CD4-positive, alpha-beta T cell treated with Interleukin-4 for 4 hours (primary cell): ENCODE data around the gene STK33.
"Not testable (repeated sequence)": the region's sequence is repeated elsewhere in the genome, so short reads cannot be mapped to it uniquely, and the experiment has no call there.

Experiments used
- DNase-seq: peaks from one replicate; pipeline ENCODE4 v3.0.0-alpha.2; 2020

Gene STK33

DNA sequence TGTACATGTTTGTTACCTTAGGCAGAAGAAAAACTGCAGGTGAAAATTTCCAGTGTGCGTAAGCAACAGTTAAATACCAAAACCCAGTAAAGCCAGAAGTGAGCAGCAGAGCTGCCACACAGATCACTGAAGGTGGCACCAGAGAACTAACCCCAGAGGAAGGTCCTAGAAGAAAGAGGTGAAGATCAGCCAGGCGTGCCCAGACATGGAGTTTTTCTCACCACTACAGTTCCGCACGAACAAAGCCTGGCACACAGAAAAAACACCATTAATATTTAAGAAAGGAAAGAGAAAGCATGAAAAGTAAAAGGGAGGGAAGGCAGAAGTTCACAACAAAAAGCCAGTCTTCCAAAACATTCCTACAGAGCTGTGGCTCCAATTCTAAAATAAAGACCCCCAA, 60.7 kb downstream of the STK33 start:
- no peak for DNase-seq

DNA sequence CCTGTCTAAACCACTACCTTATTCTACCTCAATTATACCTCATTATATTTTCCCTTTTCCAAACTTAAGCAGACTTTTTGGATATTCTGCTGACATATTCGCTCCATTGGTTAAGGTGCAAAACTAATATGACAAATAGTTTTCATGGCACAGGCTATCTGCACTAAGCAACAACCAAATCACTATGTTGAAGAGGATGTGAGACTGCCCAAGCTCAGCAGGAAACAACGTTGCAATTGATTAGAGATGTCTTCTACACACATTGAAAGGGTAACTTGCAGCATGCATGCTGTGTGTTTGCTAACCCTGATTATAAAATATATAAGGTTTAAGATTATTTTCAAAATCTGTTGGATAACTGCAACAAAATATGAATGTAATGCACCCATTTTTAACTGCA, 61.6 kb downstream of the STK33 start:
- DNase-seq = no peak

DNA sequence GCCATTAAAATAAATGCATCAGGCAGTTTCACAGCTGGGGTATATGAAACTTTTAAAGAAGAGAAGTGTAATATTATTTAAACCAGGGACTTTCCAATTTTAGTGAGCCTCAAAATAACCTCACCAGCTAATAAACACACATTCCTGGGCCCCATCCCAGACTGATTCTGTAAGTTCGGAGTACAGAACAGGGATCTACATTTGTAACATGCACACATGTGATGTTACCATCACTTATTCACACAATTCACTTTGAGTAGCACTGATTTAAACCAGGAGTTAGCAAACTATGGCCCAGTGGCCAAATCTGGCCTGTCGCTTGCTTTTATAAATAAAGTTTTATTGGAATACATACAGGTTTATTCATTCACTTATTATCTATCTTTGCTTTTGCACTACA, 62.0 kb downstream of the STK33 start:
- no peak for DNase-seq

DNA sequence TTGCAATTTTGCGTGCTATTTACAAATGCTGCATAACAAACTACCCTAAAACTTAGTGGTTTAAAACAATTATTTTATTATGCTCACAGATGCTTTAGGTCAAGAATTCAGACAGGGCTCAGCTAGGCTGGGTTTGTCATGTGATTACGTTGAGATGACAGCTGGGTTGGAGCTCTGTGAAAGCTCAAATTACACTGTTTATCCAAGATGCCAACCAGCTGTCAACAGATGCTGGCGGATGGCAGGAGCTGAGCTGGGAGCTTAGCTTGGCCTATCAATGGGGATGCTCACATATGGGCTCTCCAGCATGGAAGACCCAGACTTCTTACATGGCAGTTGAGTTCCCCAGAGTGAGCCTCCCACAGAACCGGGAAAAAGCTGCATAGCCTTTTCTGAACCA, 62.7 kb downstream of the STK33 start:
- DNase-seq = no peak

DNA sequence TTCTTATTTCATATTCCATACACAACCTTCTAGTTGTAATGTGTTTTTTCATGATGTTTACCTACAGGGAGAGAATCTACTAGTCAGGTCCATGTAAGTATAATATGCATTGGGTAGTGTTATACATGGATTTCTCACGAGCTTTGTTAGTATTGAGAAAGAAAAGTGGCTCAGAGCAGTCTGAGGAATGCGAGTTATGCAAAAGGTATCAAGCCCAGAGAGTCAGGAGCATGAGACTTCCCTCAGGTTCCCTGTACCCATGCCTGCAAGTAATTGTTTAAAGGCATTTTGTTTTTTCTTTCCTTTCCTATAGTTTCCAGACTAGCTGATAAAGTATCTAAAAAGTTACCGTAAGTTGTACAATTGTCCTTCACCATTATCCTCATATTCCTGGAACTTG, 66.1 kb downstream of the STK33 start:
- DNase-seq = no peak

DNA sequence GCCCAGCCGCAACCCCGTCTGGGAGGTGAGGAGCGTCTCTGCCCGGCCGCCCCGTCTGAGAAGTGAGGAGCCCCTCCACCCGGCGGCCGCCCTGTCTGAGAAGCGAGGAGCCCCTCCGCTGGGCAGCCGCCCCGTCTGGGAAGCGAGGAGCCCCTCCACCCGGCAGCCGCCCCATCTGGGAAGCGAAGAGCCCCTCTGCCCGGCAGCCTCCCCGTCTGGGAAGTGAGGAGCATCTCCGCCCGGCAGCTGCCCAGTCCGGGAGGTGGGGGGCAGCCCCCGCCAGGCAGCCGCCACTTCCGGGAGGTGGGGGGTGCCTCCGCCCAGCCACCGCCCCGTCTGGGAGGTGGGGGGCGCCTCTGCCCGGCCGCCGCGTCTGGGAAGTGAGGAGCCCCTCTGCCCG, 70.6 kb downstream of the STK33 start:
- DNase-seq = no peak

DNA sequence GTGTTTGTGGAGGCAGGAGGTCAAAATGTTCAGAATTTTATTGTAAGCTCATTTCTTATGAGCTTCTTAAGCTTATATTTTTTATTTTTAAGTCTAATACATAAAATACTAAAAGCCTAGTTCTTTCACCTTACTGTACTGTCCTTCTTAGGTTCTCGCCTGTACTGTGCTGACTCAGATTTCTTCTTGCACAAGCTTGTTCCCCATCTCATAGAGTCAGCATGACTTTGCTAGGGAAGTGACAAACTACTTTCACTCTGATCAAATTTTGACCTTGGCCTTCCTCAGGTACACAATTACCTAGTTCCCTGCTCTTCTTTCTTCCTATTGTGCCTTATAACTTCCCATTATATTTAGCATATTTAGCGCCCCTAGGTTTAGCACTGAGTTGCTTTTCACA, 81.5 kb downstream of the STK33 start:
- DNase-seq = no peak

DNA sequence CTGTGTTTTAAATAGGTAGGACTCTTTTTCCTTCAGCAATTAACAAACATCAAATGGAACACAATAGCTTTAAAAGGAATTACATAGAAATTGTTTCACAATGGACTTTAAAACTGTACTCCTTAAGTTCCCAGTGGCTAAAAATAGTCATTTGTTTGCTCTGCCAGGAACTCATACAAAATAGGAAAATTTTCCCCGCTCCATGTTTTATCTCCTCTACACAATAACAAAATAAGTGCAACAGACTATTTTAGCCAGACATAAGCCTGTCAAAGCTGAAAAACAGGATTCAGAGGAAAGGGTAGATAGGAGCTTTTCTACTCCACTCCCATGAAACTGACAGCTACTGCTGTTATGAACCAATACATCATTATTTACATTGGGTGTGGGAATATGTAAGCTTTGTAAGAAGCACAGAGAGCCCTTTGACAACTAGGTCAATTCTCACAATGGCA, 90.1 kb downstream of the STK33 start:
- DNase-seq = no peak

DNA sequence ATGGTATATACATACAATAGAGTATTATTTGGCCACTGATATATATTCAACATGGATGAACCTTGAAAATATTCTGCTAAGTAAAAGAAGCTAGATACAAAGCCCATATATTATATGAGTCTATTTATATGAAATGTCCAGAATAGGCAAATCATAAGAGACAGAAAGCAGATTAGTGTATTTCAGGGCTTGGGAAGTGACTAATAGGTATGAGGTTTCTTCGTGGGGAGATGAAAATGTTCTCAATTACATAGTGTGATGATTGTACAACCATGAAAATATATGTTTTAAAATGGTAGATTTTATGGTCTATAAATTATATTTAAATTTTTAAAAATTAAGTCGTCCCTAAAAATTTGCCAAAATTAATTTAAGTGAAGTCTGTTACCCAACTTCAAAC, 92.2 kb downstream of the STK33 start:
- no peak for DNase-seq

DNA sequence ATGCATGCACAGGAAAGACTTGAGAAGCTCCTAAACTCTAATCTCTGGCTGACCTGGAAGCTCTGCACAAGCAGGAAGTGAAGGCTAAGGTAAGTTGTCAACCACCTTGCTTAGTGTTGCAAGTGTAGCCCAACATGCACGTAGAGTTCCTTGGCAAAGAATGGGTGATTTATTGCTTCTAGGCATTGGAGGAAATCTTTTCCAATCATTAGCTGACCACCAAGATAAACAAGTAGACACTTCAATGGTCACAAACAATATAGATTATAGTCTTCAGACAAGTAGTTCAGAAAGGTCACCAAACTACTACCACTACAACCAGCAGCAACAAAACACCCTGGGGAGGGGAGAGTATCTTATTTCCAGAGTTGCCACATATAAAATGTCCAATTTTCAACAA, 105.6 kb downstream of the STK33 start:
- no peak for DNase-seq

DNA sequence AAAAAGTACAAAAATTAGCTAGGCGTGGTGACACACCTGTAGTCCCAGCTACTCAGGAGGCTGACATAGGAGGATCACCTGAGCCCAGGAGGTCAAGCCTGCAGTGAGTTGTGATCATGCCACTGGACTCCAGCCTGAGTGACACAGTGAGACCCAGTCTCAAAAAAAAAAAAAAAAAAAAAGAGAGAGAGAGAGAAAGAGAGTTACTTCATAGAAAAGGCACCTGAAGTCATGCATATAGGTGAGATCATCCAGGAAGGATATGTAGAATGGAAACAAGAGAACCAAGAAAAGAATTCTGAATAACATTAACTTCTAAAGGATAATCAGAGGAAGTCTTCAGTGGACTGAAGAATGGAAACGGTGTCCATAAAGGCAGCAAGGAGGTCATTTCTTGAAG, 106.8 kb downstream of the STK33 start:
- no peak for DNase-seq

DNA sequence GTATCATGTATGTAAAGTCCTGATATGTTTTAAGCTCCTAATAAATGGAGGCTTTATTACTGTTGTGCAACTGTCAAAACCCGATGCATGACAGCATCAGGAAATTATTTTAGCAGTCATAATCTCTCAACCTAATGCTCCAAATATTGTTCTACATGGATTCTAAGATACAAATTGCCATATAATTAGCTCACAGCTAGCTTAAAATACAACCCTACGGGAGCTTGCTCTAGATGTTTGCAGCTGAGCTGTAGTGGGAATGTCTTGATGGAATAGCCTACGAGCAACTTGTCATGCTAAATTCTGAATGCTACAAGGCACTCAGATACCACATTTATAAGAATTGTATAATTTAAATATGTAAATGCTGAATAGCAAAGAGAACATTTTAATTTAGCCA, 109.8 kb downstream of the STK33 start:
- DNase-seq = no peak

DNA sequence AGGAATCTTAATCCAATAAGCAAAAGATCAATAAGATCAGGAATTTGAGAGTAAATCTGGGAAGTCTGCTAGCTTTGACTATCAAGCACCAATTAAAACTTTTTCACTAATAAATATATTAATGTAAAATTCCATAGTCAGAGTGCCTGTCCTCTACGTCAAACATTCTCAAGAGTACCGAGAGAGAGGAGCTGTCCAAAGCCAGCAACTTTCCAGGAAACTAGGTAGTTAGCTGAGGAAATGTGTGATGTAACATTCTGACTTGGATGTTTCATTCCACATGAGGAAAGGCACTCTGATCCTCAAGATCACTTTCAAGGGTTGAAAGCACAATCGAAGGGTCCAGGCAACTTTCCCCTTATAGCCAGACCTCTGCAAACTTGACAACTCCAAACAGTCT, 113.2 kb downstream of the STK33 start:
- no peak for DNase-seq

DNA sequence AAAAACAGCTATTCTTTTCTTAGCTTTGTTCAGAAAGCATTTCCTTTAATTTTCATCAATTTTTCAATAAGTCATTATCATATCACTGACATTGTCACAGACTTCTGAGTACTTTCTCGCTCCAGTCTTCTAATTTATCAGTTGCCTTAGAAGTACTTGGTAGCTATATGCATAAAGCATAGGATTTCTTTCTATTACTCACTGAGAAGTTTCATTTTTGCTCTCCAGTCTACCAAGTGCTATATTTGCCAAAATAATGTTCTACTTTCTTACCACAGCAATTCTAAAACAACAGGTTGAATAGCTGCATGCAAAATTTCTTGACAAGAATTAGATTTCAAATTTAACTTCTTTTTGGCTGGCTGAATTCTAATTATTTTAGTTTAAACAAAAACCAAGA, 116.3 kb downstream of the STK33 start:
- no peak for DNase-seq

DNA sequence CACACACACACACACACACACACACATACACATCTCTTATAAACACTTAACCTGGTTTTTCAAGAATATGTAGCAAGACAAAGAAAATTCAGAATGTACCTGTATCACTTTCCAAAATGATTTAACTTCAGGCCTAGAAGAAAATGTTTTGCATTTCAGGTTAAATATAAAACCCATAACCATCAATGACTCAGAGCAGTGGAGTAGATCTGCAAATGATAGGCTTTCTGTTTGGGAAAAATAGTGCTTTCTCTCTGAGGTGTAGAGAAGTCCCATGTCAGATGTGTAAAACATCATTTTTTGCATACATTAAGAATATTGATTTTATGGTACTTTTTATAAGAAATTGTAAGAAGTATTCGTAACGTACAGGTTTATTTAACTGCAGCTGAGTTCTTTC, 116.9 kb downstream of the STK33 start:
- DNase-seq = no peak

DNA sequence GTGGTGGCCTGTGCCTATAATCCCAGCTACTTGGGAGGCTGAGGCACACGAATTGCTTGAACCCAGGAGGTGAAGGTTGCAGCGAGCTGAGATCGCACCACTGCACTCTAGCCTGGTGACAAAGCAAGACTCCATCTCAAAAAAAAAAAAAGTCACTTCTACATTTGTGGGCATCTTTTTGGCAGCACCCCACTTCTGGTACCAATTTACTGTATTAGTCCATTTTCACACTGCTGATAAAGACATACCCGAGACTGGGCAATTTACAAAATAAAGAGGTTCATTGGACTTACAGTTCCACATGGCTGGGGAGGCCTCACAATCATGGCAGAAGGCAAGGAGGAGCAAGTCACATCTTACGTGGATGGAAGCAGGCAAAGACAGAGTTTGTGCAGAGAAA, 126.2 kb downstream of the STK33 start:
- not testable (repeated sequence) for DNase-seq

DNA sequence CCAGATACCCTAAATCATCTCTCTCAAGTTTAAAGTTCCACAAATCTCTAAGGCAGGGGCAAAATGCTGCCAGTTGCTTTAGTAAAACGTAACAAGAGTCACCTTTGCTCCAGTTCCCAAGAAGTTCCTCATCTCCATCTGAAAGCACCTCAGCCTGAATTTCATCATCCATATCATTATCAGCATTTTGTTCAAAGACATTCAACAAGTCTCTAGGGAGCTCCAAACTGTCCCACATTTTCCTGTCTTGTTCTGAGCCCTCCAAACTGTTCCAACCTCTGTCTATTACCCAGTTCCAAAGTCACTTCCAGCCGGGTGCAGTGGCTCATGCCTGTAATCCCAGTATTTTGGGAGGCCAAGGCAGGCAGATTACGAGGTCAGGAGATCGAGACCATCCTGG, 126.7 kb downstream of the STK33 start:
- DNase-seq = not testable (repeated sequence)

DNA sequence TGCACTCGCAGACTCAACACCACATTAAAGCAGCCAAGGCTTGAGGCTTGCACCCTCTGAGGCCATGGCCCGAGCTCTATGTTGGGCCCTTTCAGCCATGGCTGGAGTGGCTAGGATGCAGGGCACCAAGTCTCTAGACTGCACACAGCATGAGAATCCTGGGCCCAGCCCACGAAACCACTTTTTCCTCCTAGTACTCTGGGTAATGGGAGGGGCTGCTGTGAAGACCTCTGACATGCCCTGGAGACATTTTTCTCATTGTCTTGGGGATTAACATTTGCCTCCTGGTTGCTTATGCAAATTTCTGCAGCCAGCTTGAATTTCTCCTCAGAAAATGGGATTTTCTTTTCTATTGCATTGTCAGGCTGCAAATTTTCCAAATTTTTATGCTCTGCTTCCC, 127.1 kb downstream of the STK33 start:
- not testable (repeated sequence) for DNase-seq

DNA sequence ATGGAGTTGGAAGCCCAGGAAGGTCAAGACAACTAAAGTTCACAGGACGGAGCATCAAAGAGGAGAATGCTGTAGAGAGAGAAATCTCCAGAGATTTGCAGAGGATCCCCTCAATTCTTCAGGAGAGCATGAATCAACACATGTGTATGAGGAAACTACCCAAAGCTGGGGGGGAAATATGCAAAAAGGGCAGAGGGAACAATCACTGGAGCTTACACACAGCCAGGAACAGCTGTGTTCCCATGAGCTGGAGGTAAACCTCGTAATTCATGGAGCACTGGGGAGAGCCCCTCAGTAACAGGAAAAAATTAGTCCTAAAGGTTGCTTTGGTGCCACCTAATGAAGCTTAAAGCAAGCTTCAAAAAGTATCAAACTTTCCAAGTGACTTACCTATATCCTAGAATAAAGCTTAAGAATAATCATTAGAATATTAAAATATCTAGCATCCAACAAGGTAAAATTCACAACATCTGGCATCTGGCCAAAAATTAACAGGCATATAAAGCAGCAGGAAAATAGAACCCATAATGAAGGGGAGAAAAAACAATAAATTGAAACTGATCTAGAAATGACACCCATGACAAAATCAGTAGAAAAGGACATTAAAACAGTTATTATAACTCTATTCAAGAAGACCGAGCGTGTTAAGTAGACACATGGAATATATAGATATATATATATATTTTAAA, 134.2 kb downstream of the STK33 start:
- no peak for DNase-seq

DNA sequence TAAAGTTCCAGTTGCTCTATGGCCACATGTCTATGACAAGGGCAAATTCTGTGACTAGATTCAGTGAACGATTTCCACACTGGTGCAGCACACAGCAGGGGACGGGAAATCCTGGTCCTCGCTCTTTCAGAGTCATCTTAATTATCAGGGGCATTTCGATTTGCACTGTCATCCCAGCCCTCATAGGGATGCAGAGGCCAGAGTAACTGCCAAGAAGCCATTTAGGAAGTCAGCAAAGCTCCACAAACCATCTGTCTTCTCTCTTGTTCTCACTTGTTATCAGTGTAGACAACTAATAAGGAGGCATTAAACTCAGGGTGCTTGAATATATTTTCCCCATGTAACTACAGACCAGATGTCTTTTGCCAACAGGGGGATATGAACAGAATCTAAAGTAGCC, 151.7 kb downstream of the STK33 start:
- DNase-seq = no peak

DNA sequence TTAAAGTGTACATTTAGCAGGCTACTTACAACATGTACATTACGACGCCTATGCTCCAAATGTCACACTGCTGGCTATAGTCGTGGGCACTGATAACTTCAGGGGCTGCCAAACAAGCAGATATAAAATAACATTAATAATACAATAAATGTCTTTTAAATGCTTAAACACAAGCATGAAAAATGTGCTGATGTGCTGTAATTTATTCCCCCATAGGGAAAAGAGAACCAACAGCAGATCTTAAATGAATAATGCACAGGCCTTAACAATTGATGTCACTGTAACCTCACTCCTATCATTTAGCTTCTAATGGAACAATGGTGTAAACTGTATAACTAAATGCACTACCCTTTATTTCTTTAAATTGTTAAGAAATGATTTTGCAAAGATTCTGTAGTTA, 153.4 kb downstream of the STK33 start:
- DNase-seq = no peak

DNA sequence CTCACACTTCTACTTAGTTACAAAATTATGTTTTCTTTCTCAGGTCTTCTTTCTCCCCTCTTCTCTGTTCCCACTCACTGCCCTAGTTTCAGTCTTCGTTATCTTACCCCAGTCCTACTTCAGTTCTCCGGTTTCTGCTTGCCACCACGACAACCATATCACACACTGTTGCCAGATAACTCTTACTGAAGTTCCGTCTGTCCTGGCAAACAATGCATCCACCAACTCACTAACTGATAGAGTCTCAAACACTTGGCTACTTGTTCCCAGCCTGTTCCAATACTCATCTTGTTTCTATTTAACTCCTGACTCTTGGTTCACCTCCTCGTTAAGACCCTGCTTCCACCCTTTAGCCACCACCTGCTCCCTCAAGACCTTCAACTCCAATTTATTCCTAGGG, 164.5 kb downstream of the STK33 start:
- no peak for DNase-seq

DNA sequence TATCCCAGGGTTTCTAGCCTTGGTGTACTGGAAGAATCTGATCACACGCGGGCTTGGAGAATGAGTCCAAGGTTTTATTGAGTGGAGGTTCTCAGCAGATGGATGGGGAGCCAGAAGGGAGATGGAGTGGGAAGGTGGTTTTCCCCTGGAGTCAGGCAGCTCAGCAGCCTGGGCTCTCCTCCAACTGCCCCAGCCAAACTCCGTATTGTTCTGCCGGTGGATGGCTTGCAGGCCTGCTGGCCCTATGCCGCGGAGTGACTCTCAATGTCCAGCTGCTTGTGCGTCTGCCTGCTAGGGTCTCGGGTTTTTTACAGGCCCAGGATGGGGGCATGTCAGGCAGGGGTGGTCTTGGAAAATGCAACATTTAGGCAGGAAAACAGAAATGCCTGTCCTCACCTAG, 168.0 kb downstream of the STK33 start:
- no peak for DNase-seq

DNA sequence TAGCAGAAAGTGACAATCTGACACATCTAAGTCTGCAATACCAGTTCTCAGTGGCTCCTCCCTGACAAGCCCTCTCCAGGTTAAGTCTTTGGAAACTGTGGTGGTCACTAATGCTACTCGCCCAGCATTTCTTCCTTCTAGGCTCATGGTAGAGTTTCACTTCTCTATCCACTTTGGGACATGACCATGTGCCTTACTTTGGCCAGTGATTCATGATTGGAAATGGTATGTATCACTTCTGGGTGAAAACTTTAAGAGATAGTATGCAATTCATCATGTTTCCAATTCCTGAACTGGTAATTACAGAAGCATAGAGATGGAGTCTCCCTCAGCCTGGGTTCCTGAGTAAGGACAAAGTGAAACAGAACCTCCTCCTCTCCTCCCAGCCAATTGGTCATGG, 178.8 kb downstream of the STK33 start:
- DNase-seq = no peak

DNA sequence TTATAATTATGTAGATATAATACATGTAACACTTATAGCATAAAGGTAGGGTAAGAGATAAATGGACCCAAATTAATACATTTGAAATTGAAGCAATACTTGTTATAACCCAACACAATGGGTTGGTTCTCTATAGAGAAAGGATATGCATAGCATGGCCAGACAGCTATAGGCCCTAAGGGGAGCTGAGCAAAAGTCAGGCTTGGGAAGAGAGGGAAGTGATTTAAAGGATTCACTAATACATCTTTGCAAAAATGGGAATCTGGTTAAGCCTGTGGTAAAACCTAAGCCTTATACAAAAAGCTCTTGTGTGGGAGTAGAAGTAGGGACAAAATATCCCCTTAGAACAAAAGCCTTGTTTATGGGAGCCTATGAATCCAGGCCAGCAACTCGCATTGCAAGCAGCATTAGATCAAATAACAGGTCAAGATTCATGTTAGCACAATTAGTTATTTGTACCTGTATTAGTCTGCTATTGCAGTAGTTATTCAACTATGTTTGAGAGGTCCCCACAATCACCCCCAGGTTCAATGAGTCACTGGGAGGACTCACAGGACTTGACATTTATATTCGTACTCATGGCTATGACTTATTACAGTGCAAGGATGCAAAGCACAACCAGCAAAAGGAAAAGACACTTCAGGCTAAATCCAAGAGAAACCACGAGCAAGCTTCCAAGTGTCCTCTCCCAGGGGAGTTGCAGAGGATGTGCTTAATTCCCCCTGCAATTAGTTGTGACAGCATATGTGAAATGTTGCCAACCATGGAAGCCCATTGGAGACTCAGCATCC, 185.7 kb downstream of the STK33 start:
- no peak for DNase-seq
